GM21737 (cell line): ENCODE measurements around the gene BTBD2.
"Not testable (repeated sequence)": the region's sequence is repeated elsewhere in the genome, so short reads cannot be mapped to it uniquely, and the experiment has no call there.

ENCODE experiments used
- ATAC-seq: cut with Tn5 transposase; IDR thresholded peaks from one replicate; pipeline ENCODE4 v1.9.1; 2021; ENCODE audit warnings: mild to moderate bottlenecking, moderate library complexity; ENCODE audit not compliant: unreplicated experiment

BTBD2 gene

DNA sequence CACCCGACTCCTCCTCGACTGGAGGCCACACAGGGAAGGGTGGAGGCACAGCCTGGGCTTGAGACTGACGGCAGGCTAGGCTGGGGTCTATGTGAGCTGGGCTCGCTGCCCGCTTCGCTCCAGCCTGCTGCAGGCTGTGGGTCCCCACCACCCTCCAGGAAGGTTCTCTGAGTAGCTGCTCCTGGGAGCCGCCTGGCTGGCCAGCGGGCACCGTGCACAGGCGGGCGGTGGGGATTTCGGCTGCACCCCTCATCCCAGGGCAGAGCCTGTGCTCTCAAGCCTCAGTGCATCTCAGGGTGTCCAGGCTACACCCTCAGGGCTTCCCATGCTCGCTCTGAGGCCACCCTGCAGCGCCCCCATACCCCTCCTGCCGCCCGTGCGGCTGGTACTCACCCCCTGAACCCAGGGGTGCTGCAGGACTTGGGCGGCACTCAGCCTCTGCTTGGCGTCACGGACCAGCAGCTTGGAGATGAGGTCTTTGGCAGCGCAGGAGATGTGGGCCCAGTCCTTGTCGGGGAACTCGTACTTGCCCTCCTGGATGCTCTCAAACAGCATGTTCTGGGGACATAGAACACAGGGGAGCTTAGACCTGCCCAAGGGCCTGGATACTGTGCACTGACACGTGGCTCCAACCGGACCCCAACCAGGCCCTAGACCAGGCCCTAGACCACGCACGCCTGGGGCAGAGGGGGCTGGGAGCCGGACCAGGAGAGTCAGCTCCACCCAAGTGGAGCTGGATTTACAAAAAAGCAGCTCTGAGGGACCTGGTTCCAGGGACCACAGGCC lies 25.3 kb upstream of the BTBD2 start:
- no peak for ATAC-seq

DNA sequence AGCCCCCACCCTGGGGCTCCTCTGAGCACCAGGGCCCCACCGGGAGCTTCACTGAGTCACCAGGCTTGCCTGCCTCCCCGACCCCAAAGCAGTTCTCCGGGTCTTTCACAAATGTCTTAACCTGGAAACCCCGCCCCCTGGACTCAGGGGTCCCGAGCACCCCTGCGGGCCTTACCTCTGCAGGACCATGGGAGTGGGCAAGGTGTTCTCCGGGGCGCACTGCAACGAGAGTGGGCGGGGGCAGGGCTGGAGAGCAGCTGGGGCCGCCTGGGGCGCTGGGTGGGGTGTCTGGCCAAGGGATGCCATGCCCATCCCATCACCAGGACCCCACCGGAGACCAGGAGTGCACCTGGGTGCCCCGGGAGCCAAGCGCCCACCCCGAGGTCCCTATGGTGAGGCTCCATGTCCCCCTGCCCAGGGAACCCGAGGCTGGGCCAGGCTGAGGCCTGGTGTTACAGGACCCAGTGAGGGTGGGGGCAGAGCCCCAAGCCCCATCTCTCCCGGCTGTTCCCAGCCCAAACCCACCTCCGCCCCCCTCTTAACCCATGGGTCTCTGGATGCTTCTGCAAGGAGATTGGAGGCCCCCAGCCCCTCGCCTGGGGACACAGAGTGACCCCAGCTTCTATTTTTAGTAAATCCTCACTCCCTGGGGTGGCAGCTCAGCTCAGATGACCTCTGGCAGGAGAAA lies 24.6 kb upstream of the BTBD2 start:
- ATAC-seq: no peak

DNA sequence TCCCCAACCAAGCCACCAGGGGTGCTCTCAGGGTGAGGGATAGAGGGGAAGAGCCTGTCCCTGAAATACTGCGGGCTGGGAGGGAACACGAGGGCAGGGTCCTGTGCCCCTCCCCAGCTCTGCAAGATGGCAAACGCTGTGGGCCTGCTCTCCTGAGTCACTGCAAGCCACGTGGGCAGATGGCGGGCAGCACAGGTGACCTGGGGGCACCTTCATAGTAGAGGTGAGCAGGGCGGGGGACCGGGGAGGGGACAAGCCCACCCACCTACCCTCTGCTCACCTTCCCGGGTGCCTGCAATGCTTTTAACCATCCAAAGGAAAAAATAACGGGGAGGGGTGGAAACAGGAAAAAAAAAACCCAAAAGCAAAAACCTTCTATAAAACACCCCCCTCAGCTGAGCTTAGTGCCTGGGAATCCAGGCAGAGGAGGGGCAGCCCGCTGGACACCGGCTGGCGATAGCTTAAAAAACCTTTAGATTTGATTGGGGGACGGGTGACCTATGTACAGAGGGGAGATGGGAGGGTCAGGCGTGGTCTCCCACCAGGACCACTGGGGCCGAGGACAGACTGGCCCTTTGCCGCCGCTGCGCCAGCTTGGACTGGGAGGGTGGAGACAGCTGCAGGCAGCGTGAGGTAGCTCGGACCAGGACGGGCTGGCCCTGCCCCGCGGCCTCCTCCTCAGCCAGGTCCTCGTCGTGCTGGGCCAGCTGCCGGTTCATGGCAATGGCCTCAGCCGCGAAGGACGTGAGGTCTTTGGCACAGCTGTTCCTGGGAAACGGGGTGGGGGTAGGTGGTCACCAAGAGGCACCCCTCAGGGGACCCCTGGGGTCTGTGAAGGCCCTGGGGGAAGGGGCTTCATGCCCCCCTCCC lies 23.8 kb upstream of the BTBD2 start:
- no peak for ATAC-seq

DNA sequence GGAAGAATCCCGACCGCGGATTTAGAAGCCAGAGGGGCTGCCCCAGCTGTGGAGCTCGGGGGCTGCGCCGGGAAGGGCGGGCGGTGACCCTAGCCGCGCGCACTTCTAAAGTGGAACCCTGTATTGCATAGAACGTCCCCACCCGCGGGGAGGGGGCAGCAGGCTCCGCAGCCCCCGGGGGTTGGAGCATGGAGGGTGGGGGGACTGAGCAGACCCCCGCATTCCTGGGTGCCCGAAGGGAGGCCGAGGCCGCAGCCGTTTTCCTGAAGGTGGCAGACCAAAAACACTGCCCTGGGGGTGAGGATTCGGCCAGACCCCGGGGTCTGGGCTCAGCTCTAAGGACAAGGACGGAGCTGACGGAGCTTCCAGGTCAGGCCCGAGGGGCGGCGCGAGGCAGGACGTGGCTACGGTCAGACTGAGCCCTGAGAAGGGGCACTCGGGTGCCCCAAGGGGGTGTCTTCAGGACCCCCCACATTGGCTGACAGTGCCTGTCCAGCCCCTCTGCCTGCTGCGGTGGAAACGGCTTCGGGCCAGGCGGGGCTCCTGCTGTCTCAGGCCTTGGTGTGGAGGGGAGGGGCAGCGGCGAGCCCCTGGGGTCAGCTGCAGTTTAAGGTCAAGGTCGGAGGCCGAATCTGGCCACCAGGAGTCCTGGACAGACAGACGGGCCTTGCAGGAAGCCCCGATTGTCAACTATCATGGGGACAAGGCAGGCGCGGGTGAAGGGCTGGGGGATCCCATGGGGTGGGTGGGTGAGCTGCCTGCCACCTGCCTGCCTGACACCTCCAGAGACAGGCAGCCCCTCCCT lies 23.0 kb upstream of the BTBD2 start:
- ATAC-seq: no peak

DNA sequence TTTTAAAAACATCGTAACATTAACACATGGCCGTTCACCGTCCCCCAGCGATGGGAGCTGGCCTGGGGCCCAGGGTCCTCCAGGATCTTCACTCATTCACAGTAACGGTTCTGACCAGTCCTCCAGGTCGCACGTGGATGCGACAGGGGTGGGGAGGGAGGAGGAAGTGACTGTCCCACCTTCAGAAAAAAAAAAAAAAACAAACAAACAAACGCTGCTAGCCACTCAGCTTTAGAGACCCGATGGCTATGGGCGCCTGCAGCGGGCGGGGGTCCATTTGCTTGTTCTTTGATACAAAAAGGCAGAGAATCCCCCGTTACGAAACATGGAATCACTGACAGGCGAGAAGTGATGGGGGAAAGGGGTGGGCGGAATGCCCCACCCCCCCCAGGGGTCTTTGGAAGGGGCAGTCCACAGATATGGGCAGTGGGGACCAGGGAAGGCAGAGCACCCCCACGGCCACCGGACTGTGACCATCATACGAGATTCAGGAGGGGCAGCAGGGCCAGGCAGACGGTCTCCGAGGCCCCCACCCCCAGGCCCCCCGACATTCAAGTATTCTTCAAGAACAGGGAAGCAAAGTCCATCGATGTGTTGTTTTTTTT lies 22.2 kb upstream of the BTBD2 start:
- no peak for ATAC-seq

DNA sequence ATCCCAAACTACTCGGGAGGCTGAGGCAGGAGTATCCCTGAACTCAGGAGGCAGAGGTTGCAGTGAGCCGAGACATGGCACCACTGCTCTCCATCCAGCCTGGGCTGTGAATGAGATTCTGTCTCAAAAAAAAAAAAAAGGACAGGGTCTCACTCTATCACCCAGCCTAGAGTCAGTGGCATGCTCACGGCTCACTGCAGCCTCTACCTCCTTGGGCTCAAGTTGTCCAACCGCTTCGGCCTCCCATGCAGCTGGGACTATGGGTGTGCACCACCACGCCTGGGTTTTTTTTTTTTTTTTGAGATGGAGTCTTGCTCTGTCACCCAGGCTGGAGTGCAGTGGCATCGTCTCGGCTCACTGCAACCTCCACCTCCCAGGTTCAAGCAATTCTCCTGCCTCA lies 20.9 kb upstream of the BTBD2 start:
- ATAC-seq: no peak

DNA sequence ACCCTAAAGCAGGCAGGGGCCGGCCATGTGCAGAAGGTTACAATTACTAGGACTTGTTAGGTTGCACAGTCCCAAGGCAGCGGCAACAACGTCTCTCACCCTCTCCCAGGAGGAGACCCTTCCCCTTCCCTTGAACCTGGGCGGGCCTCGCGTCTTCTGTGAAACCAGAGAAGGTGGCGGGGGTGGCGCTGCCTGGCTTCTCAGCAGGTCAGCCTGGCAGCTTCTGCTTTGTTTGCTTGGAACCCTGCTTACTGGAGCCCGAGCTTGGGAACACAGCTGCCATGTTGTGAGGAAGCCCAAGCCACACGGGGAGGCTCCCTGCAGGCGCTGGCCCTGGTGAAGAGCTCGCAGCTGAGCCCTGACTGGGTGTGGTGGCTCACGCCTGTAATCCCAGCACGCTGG lies 20.1 kb upstream of the BTBD2 start:
- ATAC-seq: no peak

DNA sequence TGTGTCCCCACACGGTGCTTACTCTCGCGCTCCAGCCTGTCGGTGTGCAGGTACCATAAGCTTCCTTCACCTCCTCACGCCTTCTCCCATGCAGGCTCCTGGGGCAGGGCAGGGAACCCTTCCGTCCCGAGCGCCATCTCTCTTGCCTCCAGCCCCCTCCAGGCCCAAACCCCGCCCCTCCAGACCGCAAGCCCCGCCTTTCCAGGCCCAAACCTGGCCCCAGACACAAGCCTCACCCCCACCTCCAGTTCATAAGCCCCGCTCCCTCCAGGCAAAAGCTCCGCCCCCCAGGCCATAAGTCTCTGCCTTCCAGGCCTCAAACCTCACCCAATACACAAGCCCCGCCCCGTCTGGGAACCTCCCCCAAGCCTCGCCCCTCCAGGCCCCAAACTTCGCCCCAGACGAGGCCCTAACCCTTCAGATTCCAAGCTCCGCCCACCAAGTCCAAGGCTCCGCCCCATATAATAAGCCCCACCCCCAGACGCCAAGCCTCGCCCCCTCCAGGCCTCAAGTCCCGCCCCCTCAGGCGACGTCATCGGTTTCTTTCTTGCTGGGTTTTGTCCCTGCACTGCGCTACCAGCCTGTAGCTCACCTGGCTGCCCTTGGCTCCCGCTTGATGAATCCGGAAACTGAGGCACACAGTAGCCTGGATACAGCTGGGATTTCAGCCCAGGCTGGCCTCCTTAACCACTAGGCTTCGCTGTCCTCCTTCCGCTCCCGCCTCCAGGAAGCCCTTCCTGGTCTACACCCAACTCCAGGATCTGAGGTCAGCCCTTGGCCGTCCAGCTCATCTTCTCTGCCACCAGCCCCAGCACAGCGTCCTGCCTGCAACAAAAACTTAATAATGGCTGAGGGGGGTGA lies 19.4 kb upstream of the BTBD2 start:
- ATAC-seq: no peak

DNA sequence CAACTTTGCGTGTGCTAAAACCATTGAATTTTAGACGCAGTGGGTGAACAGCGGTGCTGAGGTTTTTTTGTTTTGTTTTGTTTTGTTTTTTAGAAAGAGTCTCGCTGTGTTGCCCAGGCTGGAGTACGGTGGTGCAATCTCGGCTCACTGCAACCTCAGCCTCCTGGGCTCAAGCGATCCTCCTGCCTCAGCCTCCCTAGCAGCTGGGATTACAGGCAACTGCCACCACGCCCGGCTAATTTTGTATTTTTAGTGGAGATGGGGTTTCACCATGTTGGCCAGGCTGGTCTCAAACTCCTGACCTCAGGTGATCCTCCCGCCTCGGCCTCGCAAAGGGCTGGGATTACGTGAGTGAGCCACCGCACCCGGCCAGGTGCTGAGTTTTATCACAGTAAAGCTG lies 18.7 kb upstream of the BTBD2 start:
- not testable (repeated sequence) for ATAC-seq

DNA sequence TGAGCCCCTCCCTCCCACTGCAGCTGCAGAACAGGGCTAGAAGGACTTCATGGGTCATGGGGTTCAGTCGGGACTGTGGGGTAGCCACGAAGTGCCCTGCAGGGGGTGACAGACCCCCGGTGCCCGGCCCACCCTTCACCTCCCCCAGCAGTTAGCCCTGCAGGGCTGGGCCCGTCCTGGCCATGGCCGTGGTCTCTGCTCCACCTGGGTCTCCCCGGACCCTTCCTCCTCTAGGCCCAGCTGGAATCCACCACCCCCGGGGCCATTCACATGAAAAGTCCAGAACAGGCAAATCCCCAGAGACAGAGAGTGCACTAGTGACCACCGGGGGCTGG lies 18.3 kb upstream of the BTBD2 start:
- no peak for ATAC-seq

DNA sequence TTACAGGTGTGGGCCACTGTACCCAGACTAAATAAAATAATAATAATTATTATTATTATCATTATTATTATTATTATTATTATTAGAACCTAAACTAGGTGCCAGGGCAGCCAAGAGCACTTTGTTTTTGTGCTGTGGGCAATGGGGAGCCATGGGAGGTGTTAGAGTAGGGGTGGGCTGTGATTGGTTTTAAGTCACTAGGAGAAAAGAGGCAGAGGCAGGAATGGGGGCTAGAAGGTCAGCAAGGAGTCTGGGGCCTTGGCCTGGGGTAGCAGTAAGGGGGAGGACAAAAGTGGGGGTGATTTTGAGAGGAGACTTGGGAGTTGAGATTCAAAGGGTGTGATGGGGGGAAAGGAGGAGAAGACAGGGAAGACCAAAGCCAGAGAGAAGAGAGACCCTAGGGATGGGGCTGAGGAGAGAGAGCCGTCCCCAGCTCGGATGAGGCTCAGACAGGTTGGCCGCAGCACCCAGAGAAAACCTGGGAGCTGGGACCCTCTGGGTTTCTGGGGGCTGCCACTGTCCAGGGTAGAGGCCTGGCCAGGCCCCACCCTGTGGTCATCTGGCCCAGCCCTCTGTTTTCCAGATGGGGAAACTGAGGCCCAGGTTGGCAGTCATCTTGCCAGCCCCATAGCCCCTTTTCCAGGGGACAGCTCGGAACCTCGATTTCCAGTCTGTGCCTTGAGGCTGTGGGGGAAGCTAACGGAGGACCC lies 17.8 kb upstream of the BTBD2 start:
- no peak for ATAC-seq

DNA sequence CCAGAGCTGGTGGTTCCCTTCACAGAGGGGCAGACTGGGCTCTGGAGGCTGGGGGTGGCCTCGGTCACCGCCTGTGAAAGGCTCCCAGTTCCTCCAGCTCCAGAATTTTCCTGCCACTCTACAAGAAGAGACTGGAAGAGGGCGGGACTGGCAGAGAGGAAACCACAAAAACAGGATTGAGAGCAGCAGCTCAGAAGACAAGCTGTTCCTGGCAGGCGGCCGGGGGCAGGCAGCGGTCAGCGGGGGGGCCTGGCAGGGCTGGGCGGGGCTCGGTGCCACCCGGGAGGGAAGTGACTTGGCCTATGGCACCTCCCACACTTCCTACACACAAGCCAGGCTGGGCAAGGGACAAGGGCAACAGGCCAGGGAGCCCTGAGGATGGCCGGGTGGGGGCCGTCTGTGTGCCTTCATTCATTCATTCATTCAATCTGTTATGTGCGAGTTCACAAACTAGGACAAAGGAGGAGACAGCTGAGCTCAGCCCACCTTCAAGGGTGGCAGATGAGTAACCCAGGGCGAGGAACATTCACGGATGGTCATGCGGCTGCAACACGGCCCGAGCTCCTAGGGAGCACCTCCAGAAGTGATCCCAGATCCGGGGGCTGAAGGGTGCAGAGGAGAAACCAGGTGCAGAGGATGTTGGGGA lies 16.9 kb upstream of the BTBD2 start:
- ATAC-seq: no peak

DNA sequence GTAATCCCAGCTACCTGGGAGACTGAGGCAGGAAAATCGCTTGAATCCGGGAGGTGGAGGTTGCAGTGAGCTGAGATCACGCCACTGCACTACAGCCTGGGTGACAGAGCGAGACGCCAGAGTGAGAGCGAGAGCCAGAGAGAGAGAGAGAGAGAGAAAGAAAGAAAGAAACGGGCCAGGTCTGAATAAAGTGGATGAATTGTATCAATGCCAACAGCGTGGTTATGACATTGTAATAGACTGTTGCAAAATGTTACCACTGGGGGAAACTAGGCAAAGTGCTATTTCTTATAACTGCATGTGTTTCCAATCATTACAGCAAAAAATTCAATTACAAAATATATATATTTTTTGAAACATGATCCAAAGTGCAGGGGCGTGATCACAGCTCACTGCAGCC lies 11.8 kb upstream of the BTBD2 start:
- ATAC-seq: no peak

DNA sequence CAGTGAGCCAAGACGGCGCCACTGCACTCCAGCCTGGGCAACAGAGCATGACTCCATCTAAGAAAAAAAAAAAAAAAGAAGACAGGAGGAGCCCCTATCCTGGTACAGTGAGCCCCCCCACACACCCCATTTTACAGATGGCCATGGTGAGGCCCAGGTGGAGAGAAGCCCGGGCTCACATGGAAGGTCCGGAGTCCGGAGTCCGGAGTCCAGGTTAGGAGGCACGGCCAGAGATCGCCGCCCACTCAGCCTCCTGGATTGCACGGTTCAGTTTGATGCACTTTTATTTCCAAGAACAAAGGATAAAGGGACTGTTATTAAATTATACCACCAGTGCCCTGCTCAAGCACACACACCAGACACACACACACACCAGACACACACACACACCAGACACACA lies 11.3 kb upstream of the BTBD2 start:
- ATAC-seq: no peak

DNA sequence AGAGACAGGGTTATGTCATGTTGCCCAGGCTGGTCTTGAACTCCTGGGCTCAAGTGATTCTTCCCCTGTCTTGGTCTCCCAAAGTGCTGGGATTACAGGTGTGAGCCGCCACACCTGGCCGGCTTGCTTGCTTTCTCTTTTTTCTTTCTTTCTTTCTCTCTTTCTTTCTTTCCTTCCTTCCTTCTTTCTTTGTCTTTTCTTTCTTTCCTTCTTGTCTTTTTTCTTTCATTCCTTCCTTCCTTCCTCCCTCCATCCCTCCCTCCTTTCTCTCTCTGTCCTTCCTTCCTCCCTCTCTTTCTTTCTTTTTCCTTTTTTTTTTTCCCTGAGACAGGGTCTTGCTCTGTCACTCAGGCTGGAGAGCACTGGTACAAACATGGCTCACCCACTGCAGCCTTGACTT lies 6.8 kb upstream of the BTBD2 start:
- no peak for ATAC-seq

DNA sequence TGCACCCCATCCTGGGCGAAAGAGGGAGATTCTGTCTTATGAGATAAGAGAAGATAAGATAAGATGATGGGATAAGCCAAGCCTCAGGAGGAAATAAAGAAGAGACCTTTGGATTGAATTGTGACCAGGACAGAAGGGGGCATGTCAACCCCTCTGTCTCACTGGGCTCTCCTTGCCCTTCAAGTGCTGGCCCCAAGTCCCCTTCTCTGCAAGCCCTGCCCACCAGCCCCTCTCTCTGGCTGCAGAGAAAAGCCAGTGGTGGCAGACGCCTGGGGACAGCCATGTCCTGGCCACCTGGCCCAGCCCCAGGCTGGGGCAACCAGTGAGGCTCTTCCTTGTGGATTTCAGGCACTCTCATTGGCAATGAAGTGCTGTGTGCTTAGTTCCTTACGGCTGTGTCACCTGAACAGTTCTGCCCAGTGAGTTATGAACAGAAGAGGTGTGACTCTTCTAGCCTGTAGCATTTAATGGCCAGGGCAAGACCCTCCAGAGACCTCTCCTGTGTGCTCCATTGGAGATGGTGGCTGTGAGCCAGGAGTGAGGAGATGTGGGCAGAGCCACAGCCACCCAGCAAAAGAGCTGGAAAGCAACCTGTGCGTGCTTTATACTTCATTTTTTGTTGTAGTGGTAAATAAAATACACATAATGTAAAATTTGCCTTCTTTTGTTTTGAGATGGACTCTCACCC lies 6.1 kb upstream of the BTBD2 start:
- no peak for ATAC-seq

DNA sequence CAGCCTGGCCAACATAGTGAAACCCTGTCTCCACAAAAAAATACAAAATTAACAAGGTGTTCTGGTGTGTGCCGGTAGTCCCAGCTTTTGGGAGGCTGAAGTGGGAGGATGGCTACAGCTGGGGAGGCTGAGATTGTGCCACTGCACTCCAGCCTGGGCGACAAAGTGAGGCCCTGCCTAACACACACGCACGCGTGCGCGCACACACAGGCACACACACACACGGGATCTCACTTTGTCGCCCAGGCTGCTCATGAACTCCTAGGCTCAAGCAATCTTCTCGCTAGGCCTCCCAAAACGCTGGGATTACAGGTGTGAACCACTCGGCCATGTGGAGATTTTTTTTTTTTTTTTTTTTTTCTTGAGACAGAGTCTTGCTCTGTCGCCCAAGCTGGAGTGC lies 3.2 kb upstream of the BTBD2 start:
- no peak for ATAC-seq
